HT1080 (cell line): ENCODE measurements around the gene FKBP14. TPM values are rescaled to one million over a fixed set of nuclear protein-coding genes. Genes with fewer than 3 reads are reported as not detected.
A peak's percentile ranks its signal among the peaks of the same experiment; 100 is the strongest.

Experiments used
- DNase-seq: peaks from one replicate; pipeline ENCODE4 v3.0.0-alpha.2; 2015; ENCODE audit warnings: low read depth
- polyA plus RNA-seq, 2 experiments: library from polyadenylated mRNA; depleted of rRNA; stranded (reverse); fragments of >200 nt; gene quantifications; 2 replicates each; pipeline ENCODE4 v1.2.3, GENCODE V29; 2015
- total RNA-seq: library from RNA; depleted of rRNA; stranded (reverse); fragments of >200 nt; shearing (Covaris generic); gene quantifications from 2 replicates; pipeline ENCODE4 v1.2.3, GENCODE V29; 2014; rRNA removed

The FKBP14 gene
- 6.4 and 7.7 TPM in 2 replicates for total RNA-seq
- 15.2 and 17.0 TPM in 2 replicates for polyA plus RNA-seq (2015; cell fraction: cytosol; rRNA removed)
- polyA plus RNA-seq (2015; cell fraction: nucleus; rRNA removed): 15.7 and 17.6 TPM in 2 replicates

GRCh38 chr7:30026229-30027064 is at the start of gene FKBP14:
TSS of gene FKBP14 (minus strand) at chr7:30026702. CDS start at chr7:30026508, 194 bp downstream.
- DNase-seq: peak; percentile 98

GRCh38 chr7:30074422-30075030 is 48.0 kb upstream of the FKBP14 start:
- peak; percentile 24 for DNase-seq

- no peak for DNase-seq
Observed at GRCh38 chr7:30072735-30073134, 46.2 kb upstream of the FKBP14 start.

- DNase-seq: no peak
Observed at GRCh38 chr7:30070052-30070451, 43.5 kb upstream of the FKBP14 start.

- DNase-seq: no peak
Observed at GRCh38 chr7:30069096-30069867, 42.8 kb upstream of the FKBP14 start.

- DNase-seq: peak; percentile 52
Observed at GRCh38 chr7:30068117-30068516, 41.6 kb upstream of the FKBP14 start.

GRCh38 chr7:30066687-30067086 is 40.2 kb upstream of the FKBP14 start:
- no peak for DNase-seq

- no peak for DNase-seq
Observed at GRCh38 chr7:30065746-30066145, 39.2 kb upstream of the FKBP14 start.

GRCh38 chr7:30062587-30062986 is 36.1 kb upstream of the FKBP14 start:
- DNase-seq: peak; percentile 21

- DNase-seq: peak; percentile 25
Observed at GRCh38 chr7:30061786-30062185, 35.3 kb upstream of the FKBP14 start.

GRCh38 chr7:30057741-30058140 is 31.2 kb upstream of the FKBP14 start:
- no peak for DNase-seq

GRCh38 chr7:30053068-30053467 is 26.6 kb upstream of the FKBP14 start:
- no peak for DNase-seq

GRCh38 chr7:30049173-30049572 is 22.7 kb upstream of the FKBP14 start:
- no peak for DNase-seq

GRCh38 chr7:30048582-30048981 is 22.1 kb upstream of the FKBP14 start:
- no peak for DNase-seq

GRCh38 chr7:30047124-30047523 is 20.6 kb upstream of the FKBP14 start:
- no peak for DNase-seq

- no peak for DNase-seq
Observed at GRCh38 chr7:30046127-30046770, 19.7 kb upstream of the FKBP14 start.

GRCh38 chr7:30041526-30042269 is 15.2 kb upstream of the FKBP14 start:
- DNase-seq: no peak

GRCh38 chr7:30040938-30041337 is 14.4 kb upstream of the FKBP14 start:
- DNase-seq: no peak

GRCh38 chr7:30038196-30038980 is 11.9 kb upstream of the FKBP14 start:
- DNase-seq: no peak

GRCh38 chr7:30036220-30036619 is 9.7 kb upstream of the FKBP14 start:
- DNase-seq: no peak
